ENCODE measurements around the gene VWF.

VWF gene

GRCh38 chr12:5969156-5969973, 155.1 kb downstream of the VWF start:
- Histone ChIP-seq H3K4me1 (no peaks in the 10 kb centered on the region), H3K36me3 (ENCODE audit: control insufficient read depth, insufficient read depth, low read length) (no peaks in the 10 kb centered on the region), H2AFZ (no peak overlapping the region), H3K4me3 (ENCODE audit: low read depth, low read length) (no peak overlapping the region), H3K27me3 (ENCODE audit: control insufficient read depth, insufficient read depth, low read length) (no peaks in the 10 kb centered on the region), H3K9me3 (ENCODE audit: control insufficient read depth, low read length) (no peaks in the 10 kb centered on the region), H3K9ac (no peak overlapping the region), H3K4me2 (ENCODE audit: low read length) (no peak overlapping the region), H3K27ac (no peak overlapping the region), H3K79me2 (no peaks in the 10 kb centered on the region)
- TF ChIP-seq CTCF (IDR thresholded peaks at IDR 0.05): no peak

GRCh38 chr12:5967645-5968415, 156.6 kb downstream of the VWF start:
- Histone ChIP-seq H3K79me2 (no peaks in the 10 kb centered on the region), H3K27me3 (ENCODE audit: control insufficient read depth, insufficient read depth, low read length) (no peaks in the 10 kb centered on the region), H2AFZ (no peak overlapping the region), H3K4me3 (ENCODE audit: low read depth, low read length) (no peak overlapping the region), H3K4me2 (ENCODE audit: low read length) (no peak overlapping the region), H3K4me1 (no peaks in the 10 kb centered on the region), H3K27ac (no peak overlapping the region), H3K9ac (no peak overlapping the region), H3K9me3 (ENCODE audit: control insufficient read depth, low read length) (no peaks in the 10 kb centered on the region), H3K36me3 (ENCODE audit: control insufficient read depth, insufficient read depth, low read length) (no peaks in the 10 kb centered on the region)
- TF ChIP-seq CTCF (IDR thresholded peaks at IDR 0.05): no peak

- no peaks in the 10 kb centered on the region for H3K4me1 ChIP-seq
- no peaks in the 10 kb centered on the region for H3K36me3 ChIP-seq (ENCODE audit: control insufficient read depth, insufficient read depth, low read length)
- H3K9me3 ChIP-seq (ENCODE audit: control insufficient read depth, low read length): no peaks in the 10 kb centered on the region
- H3K27ac ChIP-seq: no peak overlapping the region
- TF ChIP-seq CTCF (IDR thresholded peaks at IDR 0.05): no peak
- no peaks in the 10 kb centered on the region for H3K79me2 ChIP-seq
- no peak overlapping the region for H3K4me2 ChIP-seq (ENCODE audit: low read length)
- H3K4me3 ChIP-seq (ENCODE audit: low read depth, low read length): no peak overlapping the region
- H3K9ac ChIP-seq: no peak overlapping the region
- no peaks in the 10 kb centered on the region for H3K27me3 ChIP-seq (ENCODE audit: control insufficient read depth, insufficient read depth, low read length)
- no peak overlapping the region for H2AFZ ChIP-seq
Measured at GRCh38 chr12:5966486-5967095, 157.9 kb downstream of the VWF start.

- Histone ChIP-seq H3K27me3 (ENCODE audit: control insufficient read depth, insufficient read depth, low read length) (no peaks in the 10 kb centered on the region), H3K9me3 (ENCODE audit: control insufficient read depth, low read length) (no peaks in the 10 kb centered on the region), H3K4me2 (ENCODE audit: low read length) (no peak overlapping the region), H3K4me3 (ENCODE audit: low read depth, low read length) (no peak overlapping the region), H3K27ac (no peak overlapping the region), H3K4me1 (no peaks in the 10 kb centered on the region), H3K79me2 (no peaks in the 10 kb centered on the region), H2AFZ (no peak overlapping the region), H3K36me3 (ENCODE audit: control insufficient read depth, insufficient read depth, low read length) (no peaks in the 10 kb centered on the region), H3K9ac (no peak overlapping the region)
- TF ChIP-seq CTCF (IDR thresholded peaks at IDR 0.05): peak; percentile 81
Measured at GRCh38 chr12:5965950-5966383, 158.5 kb downstream of the VWF start.
